HG03139 (cell line): ENCODE results near the gene PRPF40A.

Source experiments
- ATAC-seq: cut with Tn5 transposase; IDR thresholded peaks from one replicate; pipeline ENCODE4 v1.9.1; 2021; ENCODE audit not compliant: unreplicated experiment

Gene PRPF40A

DNA sequence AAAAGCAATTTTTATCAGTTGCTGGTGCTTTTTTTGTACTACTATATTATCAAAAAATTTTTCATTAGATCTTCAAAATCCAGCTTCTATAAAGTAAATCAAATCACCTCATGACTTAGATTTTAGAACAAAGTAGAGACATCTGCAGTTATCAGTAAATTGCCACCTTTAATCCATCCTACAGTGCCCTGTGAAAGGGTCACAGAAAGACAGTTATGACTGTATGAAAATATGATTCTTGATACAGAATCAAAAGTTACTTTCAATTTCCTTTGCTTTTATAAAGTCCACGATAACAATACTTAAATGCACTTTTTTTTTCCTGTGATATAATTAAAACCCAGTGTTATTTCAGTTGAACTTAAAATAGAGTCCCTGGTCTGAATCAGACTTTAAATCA, 61.4 kb downstream of the PRPF40A start:
- ATAC-seq, result no peak

DNA sequence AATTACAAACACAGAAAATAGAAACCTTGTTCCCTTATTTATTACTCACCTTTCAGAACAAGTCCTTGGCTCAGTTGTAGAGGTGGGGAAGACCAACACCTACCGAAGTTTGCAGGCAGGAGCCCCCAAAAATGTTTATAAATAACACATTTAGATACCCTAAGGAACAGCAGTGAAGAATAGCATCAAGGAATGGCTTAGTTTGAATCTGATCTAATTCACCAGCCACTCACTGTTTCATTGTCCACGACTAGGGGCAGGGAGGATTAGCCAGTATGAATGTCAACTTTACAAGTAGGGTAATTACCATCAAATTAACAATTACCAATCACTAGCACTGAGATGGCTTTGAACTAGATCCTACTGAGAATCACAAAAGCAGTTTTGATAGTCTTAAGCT, 65.4 kb downstream of the PRPF40A start:
- no peak for ATAC-seq

DNA sequence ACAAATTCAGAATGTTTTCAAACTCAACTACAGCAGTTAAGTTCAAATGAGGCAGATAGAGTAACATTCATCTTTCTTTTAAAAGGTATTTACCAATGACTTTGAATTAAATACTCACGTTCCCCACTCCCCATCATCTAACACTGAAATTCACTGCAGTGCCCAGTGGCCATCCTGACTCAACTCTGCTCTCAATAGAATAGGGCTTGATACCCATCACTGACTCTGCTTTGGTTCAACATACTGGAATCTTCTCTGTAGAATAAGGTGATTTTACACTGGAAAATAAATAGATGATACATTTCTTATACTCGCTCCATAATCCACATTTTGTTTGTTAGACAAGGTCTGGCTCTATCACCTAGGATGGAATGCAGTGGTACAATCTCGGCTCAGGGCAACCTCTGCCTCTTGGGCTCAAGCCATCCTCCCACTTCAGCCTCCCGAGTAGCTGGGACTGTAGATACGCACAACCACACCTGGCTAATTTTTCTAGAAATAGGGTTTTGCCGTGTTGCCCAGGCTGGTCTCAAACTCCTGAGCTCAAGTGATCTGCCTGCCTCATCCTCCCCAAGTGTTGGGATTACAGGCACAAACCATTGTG, 66.4 kb downstream of the PRPF40A start:
- no peak for ATAC-seq

DNA sequence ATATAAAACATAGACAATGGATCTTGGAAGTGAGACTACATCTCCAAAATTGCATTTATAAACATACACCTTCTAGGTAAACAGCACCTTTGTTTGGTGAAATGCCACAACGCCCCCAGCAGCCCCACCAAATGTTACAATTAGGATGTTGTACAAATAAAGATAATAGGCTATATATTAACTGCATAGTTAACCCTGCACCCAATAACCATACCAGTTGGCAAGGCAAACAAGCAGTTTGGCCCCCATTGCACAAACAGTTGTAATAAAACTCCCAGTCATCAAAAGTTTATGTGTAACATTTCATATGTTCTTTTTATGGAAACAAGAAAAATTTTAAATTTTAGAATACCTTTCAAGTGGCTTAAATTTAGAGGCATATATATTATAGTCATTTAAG, 67.3 kb downstream of the PRPF40A start:
- ATAC-seq, result no peak

DNA sequence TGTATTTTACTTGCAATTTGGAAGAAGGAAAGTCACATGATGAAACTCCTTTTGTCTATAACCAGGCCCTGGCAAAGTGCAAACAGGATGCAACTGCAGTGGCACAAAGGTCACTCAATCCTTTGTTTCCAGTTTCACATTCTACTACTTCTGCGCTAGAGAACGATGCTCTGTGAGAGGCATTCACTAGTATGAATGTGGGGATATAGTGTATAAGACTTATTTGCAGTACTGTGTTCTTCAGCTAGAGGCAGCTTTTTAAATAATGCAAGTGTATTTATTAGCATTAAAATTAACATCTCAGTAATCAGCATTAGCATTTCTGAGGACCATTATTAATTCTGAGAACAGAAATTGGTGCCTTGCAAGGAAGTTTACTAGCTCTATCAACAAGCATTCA, 68.9 kb downstream of the PRPF40A start:
- ATAC-seq, result no peak

DNA sequence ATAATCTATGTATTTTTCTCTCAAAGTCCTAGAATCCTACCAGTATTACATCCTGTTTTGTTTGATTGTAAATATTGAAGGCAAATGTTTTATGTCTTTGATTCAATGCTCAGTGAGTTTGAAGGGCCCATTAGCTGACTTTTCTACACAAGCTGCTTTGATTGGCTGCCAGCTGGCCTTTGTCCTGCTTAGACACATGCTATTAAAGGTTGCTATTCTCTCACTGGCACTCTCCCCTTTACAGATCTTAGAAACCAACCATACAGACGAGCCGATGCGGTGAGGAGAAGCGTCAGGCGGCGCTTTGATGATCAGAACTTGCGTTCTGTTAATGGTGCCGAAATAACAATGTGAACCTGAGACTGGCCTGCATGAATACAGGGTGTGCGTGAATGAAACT, 69.7 kb downstream of the PRPF40A start:
- ATAC-seq, result no peak

DNA sequence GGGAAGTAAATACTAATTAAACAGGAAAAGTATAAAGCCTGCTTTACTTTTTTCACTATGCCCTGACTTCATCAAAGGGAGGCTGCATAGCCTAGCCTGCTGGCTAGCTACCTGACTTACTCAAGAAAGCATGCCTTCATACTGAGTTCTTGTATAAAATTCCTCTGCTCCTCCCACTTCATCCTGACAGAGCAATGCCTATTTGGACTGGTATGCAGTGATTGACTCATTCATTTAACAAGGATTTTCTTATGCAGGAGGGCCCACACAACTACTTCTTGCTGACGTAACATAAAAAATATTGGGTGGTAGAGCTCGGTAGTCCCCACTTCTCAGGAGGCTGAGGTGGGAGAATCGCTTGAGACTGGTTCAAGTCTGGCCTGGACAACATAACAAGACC, 70.5 kb downstream of the PRPF40A start:
- no peak for ATAC-seq

DNA sequence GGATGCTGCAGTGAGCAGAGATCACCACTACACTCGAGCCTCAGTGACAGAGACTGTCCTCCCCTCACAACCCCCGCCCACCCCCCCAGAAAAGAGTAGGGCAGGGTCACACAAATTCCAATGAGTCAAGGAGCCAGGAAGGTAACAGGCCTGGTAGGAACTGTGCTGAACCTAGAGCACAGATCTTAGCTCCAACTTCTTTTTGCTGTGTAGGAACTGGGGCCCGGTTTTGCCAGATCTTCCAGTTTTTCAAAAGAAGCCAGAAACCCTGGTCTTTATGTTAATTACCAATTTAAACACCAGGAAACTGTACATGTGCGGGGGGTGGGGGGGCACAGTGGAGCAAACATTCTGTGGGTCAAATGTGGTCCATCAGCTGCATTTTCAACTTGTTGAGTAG, 71.0 kb downstream of the PRPF40A start:
- no peak for ATAC-seq

DNA sequence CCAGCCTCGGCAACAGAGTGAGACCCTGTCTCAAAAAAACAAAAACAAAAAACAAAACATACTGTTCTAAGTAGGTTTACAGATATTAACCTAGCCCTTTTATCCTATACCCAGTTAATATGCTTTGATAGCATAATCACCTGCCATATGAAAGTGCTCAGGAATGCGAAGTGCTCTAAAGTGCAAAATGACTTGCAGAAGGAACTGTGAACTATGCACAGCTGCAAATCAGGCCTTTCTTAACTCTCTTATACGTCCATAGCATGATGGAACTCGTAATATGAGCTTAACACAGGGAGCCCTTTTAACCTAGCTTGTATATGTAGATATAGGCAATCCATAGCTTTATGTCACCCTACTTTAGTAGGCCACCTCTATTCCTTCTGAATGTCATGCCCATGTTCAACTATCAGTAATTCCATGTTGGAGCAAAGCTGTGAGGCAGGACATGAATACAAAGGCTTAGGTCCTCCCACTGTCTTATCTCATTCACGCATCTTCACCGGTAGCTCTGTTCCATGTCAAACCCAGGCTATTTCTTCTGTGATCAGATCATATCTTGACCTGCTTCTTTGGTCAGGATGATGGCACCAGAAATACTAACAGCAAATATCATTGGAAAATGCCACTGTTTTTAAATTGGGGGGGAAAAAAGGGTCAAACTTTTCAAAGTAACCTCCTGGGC, 72.9 kb downstream of the PRPF40A start:
- no peak for ATAC-seq

DNA sequence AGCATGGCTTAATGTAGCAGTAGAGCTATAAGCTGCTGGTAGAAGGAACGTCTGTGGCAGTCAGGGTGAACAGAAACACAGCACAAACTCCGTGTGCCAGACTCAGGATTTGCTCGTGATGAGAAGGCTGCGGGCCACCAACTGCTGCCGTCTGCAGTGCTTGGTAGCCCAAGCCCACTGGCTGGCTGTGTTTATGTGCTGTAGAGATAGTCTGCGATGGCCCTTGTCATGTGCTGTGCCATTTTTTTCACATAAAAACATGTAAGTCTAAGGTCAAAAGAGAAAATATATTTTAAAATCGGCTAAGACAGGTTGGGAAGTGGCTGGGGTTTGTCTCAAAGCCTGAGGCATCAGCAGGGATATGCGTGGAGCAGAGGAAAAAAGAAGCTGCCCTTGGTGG, 78.7 kb downstream of the PRPF40A start:
- ATAC-seq, result no peak

DNA sequence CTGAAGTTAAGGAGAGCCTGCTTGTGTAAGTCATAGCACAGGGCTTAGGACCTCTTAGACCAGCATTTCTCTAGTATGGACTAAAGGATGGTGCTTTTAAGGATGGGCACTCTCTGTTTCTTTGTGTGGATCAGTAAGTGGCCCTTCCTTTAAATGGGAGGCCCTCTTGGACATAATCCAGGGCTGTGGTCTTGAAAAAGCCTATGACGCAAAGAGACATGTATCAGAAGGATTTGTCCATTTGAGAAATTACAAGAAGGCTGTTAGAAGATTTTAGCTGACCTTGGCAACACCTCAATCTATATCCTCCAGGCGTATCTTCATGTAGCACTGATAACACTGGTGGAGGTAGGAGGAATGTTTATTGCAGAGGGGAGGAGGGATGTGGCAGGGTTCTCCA, 79.2 kb downstream of the PRPF40A start:
- ATAC-seq, result no peak

DNA sequence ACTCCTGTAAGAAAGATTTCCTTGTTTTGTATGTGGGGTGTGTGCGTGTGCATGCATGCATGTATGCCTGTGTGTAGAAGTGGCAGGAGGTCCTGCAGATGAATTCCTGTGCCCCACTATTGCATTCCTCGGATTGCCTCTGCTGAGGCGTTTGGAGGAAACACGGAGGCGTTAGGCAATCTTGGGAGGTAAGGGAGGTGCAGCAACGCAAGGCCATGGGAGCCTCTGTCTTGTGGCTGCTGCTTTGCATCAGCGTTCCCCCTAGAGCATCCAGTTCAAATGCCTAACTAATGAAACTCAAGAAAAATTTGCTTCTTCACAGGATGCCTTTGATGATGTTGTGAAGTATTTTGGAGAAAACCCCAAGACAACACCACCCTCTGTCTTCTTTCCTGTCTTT, 80.0 kb downstream of the PRPF40A start:
- no peak for ATAC-seq

DNA sequence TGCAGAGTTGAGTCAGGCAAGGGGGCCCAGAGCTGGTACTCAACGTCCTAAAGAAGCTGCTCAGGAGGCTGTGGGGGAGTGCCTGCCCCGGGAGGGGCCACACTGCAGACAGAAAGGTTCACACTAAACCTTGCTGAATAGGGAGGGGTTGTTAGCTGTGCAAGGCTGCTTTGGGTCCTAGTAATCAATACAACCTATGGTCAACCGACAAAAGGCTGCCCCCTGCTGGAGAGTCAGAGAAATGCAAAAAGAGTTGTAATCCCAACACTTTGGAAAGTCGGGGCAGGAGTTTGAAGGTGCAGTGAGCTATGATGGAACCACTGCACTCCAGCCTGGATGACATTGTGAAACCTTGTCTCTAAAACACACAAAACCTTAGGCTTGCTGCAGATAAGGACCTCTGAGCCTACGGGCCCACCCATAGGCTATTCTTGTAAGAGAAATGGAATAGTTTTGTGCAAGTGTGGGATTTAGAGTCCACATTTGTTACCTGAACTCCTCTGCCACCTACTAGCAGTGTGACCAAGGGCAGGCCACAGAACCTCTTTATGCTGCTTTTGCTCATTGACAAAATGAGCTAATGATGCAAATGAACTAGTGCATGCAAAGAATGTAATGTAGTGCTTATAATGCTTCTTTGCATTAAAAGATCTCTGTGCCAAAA, 81.5 kb downstream of the PRPF40A start:
- ATAC-seq, result no peak

DNA sequence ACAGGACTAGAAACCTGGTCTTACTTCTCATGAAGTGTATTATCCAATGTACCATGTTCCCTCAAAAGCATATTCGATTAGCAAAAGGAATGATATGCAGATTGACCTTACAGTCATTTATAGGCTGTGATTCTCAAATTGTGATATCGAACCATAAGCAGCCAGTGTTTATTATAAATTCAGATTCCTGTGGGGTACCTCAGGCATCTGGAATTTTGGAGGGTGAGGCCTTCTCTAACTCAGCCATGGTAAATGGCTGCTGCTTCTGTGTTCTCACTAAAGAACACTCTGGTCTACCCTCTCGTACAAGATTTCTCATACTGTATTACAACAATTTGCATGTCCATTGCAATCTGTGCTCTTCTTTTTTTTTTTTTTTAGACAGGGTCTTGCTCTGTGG, 84.5 kb downstream of the PRPF40A start:
- no peak for ATAC-seq

DNA sequence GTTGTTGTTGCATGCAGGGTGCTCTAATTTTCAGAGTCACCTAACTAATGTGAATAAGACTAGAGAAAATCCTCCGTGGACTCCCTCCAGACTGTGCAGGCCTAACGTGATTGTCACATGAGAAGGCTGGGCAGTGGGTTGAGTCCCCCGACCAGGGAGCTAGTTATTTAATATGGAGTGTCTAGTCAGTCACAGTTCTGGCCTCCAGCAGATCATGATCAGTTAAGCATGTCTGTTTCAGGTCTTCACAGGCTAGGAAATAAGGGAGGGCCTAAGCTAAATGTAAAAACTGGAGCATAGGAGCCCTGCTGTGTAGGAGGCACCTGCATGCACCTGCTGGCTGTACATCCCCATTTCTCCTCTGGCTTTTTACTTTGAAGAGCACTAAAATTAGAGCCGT, 86.8 kb downstream of the PRPF40A start:
- ATAC-seq, result no peak

DNA sequence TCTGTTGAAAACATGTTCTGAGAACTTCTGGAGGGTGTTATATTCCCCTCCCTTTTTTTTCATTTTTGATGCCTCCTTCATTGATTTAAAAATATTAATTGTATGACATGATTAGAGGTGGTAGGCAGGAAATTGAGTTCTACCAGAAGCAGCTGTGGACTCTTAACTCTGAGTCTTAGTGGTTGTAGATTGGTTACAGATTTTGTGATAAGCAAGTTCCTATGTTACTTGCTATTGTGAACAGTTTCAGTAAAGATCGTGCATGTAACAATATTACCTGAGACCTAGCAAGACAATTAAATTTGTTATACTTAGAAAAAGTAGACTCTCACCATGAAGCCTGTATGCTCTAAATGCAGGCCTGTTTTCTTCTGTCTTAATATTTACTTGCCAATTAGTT, 88.1 kb downstream of the PRPF40A start:
- no peak for ATAC-seq

DNA sequence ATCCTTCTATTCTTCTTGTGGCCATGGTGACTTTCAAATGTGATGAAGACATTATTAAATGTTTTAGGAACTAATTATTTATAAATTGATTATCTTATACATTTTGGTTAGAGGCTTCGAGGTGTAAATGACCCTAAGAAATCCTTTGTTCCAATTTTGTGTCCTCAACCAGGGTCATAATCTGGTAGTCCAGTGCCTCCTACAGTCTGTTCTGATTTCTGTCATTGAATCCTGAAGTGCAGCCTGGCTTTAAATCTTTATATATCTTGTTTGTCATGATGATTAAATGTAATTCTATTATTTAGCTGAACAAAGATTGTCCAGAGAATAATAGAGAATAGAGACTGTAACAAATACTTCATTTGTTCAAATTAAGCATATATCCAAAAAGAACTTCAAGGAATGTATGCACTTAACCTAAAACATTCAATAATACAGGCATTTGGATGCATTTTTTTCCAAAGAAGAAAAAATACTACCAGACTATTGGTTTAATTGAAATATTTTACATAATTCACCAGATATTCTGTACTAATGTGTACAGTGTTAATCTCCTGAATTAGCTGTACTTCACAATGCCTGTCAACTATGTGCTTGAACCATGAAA, 89.8 kb downstream of the PRPF40A start:
- ATAC-seq, result no peak

DNA sequence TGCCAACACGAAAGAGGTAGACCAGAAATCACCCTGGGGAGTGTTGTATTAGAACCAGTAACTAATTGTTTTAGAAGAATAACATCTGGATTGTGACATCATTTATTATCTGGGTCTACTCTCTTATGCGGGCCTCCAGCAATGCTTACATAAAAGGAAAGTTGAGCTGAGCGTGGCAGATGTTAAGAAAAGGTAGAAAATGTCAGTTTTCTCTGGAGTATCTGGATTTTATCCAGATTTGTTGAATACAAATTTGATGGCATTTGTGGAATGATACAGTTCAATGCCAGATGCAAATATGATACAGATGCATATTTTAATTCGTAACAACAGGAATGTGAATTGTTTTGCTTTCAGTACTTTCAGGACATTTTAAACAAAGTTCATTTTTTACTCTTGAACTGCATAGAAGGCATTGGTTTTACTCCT, 90.3 kb downstream of the PRPF40A start:
- no peak for ATAC-seq

DNA sequence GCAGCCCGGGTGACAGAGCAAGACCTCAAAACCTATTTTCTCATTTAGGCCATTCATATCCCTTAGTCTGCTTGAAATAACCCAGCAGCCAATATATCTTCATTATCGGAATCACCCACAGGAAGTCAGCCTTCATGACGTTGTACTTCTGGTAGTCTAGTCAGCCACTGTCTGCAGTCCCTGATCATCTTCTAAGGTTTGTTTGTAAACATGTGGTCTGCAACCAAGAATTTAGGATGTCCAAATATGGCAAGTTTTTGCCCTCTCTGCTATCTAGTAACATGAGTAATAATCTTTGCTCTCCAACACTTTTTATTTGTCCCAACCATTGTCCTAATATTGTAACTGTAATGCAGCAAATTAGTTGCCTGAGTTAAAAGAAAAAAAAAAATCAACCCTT, 92.5 kb downstream of the PRPF40A start:
- ATAC-seq, result no peak

DNA sequence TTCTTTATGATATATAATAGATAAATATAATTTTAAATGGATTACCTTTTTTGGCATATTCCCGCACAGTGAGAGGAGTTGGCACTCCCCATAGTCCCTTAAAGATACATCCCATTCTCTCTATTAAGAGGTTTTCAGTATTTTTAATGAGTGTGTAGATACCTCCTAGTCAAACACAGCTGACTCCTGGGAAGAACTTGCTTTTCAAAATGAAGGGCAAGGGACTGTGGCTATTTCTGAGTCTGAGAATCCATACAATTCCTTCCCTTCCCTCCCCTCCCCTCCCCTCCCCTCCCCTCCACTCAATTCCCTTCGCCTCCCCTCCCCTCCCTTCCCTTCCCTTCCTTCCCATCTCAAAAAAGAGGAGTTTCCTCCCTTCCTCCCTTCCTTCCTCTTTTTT, 93.5 kb downstream of the PRPF40A start:
- ATAC-seq, result no peak

DNA sequence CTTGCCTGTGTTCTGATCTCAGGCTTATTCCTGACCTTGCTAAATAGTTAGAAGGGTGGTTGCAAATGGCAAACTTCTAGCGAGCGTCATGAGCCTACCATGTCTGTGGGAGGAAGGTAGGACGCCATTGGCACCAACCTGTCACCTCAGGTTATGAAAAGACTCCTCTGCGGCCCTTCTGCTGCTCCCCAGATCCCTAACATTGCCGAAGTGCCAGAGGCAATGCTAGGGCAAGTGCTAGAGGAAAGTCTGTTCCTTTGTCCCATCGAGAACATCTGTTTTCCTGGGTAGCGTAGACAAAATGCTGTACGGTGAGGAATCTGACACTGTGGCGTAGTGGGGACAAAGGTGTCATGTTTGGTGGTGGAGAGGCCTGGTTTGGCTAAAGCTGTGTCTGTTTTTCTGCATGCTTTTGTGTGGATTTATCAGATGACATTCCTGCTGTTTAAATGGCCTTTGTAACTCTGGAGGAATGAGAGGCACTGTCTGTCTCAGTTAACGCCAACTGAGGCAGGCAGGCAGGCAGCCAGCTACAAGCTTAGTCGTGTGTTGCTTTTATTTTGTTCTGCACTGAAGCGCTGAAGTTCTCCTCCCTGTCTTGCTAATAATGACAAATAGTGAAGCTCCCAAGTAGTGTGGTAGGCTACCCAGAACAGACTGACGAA, 94.1 kb downstream of the PRPF40A start:
- ATAC-seq, result no peak

DNA sequence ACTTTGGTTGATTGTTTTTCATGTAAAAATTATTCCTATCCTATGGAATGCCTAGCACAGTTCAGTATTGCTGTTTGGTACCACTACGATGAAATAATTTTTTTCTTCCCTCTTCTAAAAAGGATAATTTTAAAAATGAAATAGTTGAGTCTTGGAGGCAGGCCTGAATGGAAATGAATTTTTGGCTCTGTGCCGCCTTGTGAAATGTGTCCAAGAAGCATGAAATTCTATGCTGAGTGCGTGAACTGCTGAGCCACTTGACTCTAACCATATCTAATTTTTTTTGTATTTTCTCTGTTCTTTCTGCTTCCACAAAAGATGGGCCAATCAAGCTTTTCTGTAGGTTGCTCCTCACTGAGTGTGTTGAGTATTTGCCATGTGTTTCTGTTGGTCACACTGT, 95.0 kb downstream of the PRPF40A start:
- no peak for ATAC-seq
